SU-DHL-6 (cell line): Measurements from ENCODE around the gene DTD2.

Source experiments
- EZH2phosphoT487 ChIP-seq: fragments of 200-600 bp; sonication (generic), shearing (Covaris generic); conservative IDR thresholded peaks from 2 replicates; pipeline ENCODE4 v1.6.1; 2018; ENCODE audit warnings: mild to moderate bottlenecking, antibody characterized with exemption, low read length, moderate library complexity, mixed read lengths
- TF ChIP-seq, protein P1 (sequence below): fragments of 200-600 bp; sonication (generic); IDR thresholded peaks from one replicate; pipeline ENCODE4 v1.5.1; 2017; ENCODE audit warnings: antibody characterized with exemption, mild to moderate bottlenecking, low read length, moderate library complexity; ENCODE audit not compliant: insufficient read depth, poor library complexity, severe bottlenecking

- no peak for TF ChIP-seq EZH2phosphoT487
- TF ChIP-seq, protein P1, sequence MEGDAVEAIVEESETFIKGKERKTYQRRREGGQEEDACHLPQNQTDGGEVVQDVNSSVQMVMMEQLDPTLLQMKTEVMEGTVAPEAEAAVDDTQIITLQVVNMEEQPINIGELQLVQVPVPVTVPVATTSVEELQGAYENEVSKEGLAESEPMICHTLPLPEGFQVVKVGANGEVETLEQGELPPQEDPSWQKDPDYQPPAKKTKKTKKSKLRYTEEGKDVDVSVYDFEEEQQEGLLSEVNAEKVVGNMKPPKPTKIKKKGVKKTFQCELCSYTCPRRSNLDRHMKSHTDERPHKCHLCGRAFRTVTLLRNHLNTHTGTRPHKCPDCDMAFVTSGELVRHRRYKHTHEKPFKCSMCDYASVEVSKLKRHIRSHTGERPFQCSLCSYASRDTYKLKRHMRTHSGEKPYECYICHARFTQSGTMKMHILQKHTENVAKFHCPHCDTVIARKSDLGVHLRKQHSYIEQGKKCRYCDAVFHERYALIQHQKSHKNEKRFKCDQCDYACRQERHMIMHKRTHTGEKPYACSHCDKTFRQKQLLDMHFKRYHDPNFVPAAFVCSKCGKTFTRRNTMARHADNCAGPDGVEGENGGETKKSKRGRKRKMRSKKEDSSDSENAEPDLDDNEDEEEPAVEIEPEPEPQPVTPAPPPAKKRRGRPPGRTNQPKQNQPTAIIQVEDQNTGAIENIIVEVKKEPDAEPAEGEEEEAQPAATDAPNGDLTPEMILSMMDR: no peak
These were observed 29.5 kb upstream of the DTD2 start for GRCh38 chr14:31486764-31487163.
